ENCODE data around the gene SAC3D1. TPM values are rescaled to one million over a fixed set of nuclear protein-coding genes. Genes with fewer than 3 reads are reported as not detected.

SAC3D1 gene
- total and polyA plus RNA-seq, 8 donors: 8.9 to 15.4 (median 12.5) TPM

DNA sequence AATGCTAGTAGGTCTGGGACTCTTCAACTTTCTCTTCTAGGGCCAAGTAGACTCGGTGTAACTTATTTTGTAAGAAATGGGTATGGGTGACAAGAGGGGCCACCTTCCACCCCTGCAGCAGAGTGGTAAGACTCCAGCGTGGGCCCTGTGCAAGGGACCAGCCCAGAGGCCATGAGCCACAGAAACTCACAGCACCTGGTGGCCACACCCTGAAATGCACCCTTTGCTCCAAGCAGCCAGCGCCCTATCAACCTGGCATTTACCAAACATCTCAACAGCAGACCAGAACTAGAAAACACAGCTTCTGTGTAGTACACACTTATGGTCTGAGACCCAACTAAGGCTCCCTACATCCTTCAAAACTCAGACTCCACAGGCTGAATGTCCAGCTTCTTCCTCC is 37.1 kb downstream of the SAC3D1 start:
- no peaks in the 10 kb centered on the region for H3K9me3 ChIP-seq
- no peaks in the 10 kb centered on the region for H3K27me3 ChIP-seq
- no peaks in the 10 kb centered on the region for H3K36me3 ChIP-seq
- peak; percentile 91 for ATAC-seq
- DNase-seq: peak in 1 of 4 donors; percentile 7
- no peak overlapping the region for H3K27ac ChIP-seq
- no peak overlapping the region for H3K4me3 ChIP-seq
- TF ChIP-seq, protein P1, sequence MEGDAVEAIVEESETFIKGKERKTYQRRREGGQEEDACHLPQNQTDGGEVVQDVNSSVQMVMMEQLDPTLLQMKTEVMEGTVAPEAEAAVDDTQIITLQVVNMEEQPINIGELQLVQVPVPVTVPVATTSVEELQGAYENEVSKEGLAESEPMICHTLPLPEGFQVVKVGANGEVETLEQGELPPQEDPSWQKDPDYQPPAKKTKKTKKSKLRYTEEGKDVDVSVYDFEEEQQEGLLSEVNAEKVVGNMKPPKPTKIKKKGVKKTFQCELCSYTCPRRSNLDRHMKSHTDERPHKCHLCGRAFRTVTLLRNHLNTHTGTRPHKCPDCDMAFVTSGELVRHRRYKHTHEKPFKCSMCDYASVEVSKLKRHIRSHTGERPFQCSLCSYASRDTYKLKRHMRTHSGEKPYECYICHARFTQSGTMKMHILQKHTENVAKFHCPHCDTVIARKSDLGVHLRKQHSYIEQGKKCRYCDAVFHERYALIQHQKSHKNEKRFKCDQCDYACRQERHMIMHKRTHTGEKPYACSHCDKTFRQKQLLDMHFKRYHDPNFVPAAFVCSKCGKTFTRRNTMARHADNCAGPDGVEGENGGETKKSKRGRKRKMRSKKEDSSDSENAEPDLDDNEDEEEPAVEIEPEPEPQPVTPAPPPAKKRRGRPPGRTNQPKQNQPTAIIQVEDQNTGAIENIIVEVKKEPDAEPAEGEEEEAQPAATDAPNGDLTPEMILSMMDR (IDR thresholded peaks at IDR 0.05): peak; percentile 50 to 77
- intact Hi-C loops (cut with DNase I): no loop called here
- peaks cover 0 to 2% of the 10 kb centered on the region in 2 donors for H3K4me1 ChIP-seq

DNA sequence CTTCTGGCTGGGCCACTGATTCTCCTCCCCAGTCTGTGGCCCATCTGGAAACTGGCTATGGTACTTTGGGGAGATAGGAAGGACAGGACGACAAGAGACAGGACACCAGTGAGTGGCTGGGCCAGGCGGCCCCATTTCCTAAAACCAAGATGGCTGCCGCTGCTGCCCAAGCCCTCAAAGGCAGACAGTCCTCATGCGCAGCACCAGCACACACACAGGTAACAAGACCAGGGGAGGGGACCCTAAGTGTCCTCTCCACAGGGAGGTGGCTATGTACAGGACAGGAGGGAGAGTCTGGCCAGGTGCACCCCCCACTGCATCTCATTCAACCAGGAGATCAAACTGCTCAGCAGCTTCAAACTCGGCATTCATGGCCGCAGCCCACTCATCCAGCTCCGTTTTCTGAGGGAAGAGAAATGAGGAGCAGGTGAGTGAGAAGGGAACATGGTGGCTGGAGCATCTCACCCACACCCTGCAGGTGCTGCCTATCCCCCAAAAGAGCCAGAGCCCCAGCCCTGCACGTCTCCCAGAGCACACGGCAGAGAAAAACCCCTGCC is 37.9 kb downstream of the SAC3D1 start:
- ATAC-seq: no peak
- H3K36me3 ChIP-seq: no peaks in the 10 kb centered on the region
- TF ChIP-seq, protein P1 (IDR thresholded peaks at IDR 0.05): no peak
- no peak overlapping the region for H3K27ac ChIP-seq
- no peak for DNase-seq
- no peaks in the 10 kb centered on the region for H3K27me3 ChIP-seq
- H3K4me1 ChIP-seq: peaks cover 0 to 9% of the 10 kb centered on the region in 2 donors
- no peaks in the 10 kb centered on the region for H3K9me3 ChIP-seq
- no peak overlapping the region for H3K4me3 ChIP-seq
- intact Hi-C loops (cut with DNase I): no loop called here

- H3K4me1 ChIP-seq: peaks cover 9 to 27% of the 10 kb centered on the region in 2 donors
- DNase-seq: no peak
- intact Hi-C loops (cut with DNase I): no loop called here
- H3K27ac ChIP-seq: peak overlapping the region in 1 of 2 donors; percentile 90
- no peaks in the 10 kb centered on the region for H3K9me3 ChIP-seq
- no peaks in the 10 kb centered on the region for H3K27me3 ChIP-seq
- H3K4me3 ChIP-seq: peak overlapping the region; percentile 79 to 85
- ATAC-seq: no peak
- TF ChIP-seq, protein P1 (IDR thresholded peaks at IDR 0.05): no peak
- H3K36me3 ChIP-seq: peaks cover 0 to 33% of the 10 kb centered on the region in 2 donors
Observed at GRCh38 chr11:65083134-65083833, 42.3 kb downstream of the SAC3D1 start.

DNA sequence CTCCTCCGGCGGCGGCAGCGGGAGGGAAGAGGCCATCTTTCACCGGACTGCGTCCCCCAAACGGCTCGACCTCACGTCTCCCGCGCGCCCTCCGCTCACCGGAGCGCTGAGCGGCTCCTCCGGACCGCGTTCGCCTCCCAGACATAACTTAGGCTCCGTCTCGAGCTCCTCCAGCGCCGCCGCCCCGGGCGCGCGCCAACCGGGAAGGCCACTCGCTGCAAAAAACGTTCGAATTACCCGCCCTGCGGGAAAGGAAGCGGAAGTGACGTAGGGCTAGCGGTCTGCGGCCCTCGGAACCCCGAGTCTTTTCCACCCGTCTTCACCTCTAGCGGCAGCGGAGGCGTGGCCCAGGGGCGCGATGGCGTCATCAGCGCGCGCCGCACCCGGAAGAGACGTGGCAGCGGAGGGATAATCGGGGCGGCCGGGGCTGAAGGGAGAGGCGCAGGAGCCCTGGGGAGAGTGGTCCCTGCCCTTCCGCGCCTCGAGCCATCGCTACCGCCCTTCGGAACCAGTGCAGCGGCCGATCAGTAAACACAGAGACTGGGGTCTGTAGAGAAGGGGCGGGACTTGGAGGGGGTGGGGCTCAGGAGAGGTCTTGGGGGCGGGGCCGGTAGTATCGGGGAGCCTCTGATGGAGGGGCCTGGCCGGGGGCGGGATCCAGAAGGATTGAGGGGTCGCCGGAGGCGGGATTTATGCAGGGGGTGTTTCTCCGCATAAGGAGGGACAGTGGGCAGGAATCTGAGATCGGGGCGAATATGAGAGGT is 43.0 kb downstream of the SAC3D1 start, which contains the start of the genes CDCA5 and ZFPL1:
CDCA5 (minus strand) TSS at position 207 of the 764 bp plus-strand sequence; CDS start at position 145, 62 bp downstream.
ZFPL1 (plus strand) TSS at position 389 of the 764 bp plus-strand sequence. CDS start 477 bp downstream, outside the sequence.
- peaks cover 0 to 40% of the 10 kb centered on the region in 2 donors for H3K36me3 ChIP-seq
- H3K4me3 ChIP-seq: peak within 1 kb of the TSS; percentile 79 to 85
- no peaks in the 10 kb centered on the region for H3K27me3 ChIP-seq
- DNase-seq (peak; percentile 94 to 98 (median 96)), ATAC-seq (peak; percentile 96)
- TF ChIP-seq, protein P1 (IDR thresholded peaks at IDR 0.05): no peak
- peak within 1 kb of the TSS; percentile 90 to 92 for H3K27ac ChIP-seq
- peaks cover 9 to 27% of the 10 kb centered on the region in 2 donors for H3K4me1 ChIP-seq
- no peaks in the 10 kb centered on the region for H3K9me3 ChIP-seq
- intact Hi-C loops (cut with DNase I): no loop called here

Data from left lung (tissue), 10 donors.